ENCODE data around the gene ANKRD44.
A peak's percentile ranks its signal among the peaks of the same experiment; 100 is the strongest.
"Not testable (repeated sequence)": the region's sequence is repeated elsewhere in the genome, so short reads cannot be mapped to it uniquely, and the experiment has no call there.

The ANKRD44 gene

DNA sequence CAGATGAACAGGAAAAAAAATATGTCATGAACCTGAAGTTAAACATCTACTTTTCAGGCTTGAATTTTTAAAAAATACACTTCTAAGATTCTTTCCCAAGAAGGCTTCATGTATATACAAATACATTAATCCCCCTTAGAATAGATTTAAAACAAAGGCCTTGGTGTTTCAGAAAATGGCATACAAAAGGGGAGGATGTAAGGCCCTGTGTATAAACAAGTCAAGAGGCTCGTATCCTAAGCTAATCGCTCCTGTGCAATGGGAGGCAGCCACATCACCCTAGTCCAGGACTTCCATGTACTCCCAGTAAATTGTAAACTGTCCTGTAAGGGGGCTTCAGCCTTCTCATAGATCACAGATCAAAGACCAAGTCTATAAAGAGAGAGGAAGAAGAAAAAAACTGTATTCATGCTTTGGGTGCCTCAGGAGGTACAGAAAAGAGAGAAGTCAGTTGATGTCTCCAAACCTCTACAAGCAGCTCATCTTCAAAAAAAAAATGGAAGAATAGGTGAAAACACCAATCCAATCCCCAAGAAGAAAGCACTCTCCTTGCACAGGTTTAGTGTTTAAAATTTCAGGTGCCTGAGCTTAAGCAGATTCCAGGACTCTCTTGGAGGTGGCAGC, 53.9 kb downstream of the ANKRD44 start:
- DNase-seq = no peak

DNA sequence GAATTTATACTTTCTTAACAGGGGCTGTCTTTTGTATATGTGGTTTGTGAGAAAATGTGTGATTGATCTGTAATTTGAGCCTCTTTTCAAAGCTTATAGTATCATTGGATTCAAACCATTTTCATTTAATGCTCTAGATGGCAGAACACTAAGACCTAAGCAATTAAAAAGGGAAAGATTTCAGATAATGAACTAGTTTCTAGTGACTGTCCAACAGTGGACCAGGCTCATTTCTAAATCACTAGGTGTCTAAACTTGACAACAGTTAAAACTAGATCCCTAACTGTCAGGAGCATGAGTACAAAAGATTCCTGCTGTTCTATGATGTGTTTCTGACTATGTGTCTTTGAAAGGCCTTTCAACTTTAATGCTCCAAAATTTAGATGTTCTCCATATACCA, 54.6 kb downstream of the ANKRD44 start:
- DNase-seq = no peak

DNA sequence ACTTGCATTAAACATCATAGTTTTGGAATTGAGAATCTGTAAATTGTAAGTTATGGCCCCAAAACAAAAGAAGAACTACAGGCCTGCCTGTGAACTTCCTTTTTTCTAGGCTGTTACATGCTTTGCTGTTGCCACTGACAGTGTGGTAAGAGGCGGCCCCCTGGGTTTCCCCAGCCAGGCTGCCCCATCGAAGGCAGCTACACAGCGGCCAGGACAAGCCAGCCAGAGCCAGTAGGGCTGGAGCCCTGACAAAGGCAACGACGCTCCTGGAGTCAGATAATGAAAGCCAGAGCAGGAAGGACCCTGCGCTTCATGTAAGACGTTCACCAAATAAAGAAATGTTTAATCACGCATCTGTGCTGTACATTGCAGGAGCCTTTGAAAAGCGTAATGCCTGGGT, 55.0 kb downstream of the ANKRD44 start:
- DNase-seq = peak; percentile 76

DNA sequence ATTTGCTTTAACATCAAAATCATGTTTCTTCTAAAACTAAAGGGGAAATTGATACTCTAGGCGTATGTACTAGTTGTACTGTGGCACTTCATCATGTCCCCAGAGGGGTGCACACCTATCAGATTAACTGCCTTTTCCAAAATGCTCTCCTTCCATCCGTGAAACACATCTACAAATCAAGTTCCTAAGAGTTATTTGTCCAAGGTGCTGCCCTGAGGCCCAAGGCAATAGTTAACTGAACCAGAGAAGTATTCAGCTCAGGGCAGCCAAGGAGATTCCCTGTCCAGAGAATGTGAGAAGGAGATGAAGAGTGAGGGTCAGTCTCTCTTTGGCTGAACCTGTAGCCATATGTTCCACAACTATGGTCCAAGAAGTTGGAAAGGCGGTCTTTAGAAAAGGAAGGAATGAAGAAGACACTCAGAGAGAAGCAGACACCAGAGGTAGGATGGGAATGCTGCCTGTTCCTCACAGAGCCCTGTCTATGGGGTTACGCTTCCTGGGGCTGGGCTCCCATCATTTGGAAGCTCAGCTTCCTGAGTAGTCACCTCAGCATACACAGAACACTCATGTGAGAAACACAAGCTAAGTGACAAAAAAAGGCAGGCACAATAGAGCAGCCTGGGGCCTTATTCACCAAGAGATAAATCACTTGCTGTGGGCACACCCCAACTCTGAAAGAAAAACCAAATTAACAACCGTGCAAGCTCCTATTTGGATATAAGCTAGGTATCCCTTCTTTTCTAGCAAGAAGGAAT, 55.6 kb downstream of the ANKRD44 start:
- DNase-seq = no peak

DNA sequence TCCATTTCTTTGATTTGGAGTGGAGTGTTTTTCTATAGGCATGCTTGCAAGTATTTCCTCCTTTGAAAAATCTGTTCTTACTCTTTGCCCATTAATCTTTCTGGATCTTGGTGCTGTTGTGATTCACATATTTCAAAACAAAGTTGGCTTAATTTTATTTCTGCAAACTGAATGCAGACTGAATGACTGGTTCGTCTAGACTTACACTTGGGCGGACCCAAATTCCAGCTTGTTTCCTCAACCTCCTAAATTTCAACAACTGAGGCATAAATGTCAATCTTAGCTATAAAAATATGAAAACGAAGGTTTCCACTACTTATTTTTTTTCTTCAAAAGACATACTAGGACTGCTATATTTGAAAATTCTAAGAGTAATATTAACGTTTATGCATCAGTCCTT, 59.0 kb downstream of the ANKRD44 start:
- DNase-seq = no peak

DNA sequence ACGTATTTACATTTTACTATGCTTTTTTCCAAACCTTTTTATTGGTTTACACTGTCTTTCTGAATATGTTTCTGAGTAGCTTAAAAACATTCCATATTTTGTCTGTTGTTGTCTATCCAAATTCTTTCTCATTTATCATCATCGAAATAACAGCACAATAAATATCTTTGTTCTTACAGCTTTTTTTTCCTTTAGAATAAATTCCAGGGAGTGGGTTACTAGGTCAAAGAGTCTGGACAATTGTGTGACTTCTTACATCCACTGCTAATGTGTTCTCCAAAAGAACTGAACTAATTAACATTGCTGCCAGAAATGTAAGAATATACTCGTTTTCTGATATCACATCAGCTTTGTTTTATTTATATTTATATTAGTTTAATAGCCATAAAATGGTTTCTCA, 59.4 kb downstream of the ANKRD44 start:
- DNase-seq = no peak

DNA sequence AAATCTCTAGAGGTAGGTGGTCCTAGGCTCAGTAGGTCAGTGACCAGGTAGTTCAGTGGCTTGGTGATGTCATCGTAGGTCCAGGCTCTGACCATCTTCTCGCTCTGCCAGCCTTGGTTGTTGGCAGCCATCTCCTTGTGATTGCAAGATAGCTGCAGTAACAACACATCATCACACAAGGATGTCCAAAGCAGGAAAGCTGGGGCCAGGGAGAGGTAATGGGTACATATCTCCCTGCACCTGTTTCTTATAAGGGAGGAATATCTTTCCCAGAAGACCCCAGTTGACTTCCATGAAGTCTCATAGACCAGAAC, 60.5 kb downstream of the ANKRD44 start:
- DNase-seq = no peak

DNA sequence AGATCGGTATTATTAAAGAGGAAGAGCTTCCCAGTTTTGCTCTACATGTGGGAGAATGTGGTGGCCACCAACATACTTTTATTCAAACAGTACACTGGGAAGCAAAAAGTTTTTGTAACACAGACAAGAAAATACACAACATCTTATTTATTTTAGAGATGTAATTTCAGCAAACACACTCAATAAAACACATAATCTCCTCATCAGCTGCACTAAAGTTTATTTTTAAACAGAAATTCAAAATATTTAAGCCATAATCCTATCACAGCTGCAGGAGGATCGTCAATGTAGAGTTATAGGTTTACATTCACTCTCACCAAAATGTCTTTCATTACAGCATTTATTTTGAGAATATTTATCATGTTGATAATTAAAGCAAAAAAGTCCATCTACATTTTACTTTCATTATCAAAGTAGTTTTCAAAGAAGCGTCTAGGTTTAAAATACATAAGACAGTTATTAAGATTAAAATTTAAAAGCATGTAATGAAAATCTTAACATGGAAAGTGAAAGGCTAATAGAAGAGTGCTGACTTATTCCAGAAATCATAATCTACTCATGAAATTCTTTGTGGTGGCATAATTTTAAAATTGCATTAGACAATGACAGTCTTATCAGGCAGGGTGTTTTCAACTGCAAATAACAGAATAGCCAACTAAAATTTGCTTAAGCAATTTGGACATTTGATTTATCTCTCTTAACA, 61.0 kb downstream of the ANKRD44 start:
- no peak for DNase-seq

DNA sequence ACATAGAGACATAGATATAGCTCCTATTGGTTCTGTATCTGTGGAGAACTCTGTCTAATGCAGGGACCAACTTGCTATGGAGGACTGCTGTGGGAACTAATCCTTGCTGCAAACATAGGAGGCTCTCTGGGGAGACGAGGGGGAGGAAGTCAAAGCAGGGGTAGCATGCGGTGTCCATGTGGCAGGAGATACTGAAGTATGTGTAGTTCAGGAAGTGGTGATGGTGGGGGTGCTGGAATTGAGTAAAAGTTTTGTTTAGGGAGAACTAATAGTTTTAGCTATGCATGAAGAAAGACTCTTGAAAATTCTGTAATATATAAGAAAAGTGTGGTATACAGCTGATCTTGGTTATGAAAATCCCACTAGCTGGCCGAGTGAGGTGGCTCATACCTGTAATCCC, 62.0 kb downstream of the ANKRD44 start:
- DNase-seq = no peak

DNA sequence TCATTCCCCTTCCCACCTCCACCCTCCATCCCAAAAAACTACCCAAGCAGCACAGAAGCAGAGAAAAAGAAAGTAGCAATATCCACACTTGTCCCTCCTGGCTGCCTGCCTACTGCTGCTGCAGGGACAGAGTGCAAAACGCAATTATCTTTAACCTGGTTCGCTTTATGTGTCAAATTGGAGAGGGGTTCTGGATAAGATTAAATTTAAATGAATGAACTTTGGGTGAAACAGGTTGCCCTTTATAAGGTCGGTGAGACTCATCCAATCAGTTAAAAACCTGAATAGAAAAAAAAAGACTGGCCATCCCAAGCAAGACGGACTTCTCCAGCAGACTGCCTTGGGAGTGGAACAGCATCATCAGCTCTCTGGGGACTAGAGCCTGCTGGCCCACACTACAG, 62.6 kb downstream of the ANKRD44 start:
- DNase-seq = no peak

DNA sequence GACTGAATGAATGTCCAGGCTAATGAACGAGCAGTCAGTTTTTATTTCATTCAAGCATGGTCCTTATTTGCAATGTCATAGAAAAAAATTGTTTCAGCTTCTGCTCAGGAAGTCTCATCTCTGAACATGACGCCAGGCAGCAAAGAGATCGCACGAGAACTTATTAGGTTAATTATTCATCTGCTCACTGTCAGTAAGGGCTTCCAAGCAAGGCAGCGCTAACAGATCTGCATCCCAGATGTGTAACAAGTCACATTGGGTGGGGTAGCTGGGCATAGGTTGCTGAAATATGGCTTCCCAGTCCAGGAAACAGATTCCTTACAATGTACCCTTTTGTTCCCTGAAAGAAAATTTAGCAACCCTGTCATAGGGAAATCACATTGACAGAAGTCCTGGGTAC, 63.5 kb downstream of the ANKRD44 start:
- no peak for DNase-seq

DNA sequence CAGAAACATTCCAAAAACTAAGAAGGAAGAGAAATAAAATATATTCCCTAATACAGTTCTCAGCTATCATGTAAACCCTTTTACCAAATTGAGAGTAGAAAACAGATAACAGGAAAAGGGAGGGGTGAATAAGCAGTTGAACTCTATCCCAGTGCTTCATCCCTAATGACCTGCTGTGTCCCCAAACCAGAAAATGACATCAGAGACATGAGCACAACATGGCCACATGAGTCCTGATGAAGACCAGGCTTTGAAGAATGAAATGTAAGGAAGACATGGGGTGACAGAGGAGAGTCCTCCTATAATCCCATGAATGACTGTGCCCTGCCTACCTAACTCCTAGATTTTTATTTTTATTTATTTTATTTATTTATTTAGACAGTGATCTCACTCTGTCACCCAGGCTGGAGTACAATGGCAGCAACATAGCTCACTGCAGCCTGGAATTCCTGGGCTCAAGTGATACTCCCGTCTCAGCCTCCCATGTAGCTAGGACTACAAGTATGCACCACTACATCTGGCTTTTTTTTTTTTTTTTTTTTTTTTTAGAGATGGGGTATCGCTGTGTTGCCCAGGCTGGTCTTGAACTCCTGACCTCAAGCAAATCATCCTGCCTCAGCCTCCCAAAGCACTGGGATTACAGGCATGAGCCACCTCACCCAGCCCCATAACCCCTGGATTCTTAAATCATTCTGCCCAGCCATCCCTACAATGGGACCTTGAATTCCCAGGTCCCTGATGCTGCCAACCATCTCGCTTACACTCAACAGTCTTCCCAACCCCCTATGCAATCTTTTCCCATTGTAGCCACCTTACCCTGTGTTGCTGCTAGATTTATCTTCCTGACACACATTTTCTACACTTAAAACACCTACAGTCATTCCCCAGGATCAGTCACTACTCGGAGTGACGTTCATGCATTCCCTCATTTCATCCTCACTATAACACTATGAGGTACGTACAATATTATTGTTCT, 64.5 kb downstream of the ANKRD44 start:
- no peak for DNase-seq

DNA sequence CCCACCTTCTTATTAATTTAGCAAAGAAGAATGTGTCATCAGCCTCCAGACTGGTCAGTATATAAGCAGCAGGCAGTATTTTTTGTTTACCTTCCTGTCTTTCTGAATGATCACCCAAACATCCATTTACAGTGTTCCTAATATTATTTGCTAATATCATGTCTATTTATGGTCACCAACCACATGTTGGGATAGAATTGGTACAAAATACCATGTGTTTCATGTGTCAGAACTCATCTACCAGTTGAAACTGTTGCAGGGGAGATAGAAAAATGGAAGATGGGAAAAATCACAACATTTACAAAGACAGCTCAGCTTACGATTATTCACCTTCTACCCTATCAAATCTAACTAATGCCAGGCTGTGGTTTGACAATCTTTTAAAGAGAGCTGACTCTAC, 66.2 kb downstream of the ANKRD44 start:
- DNase-seq = no peak

DNA sequence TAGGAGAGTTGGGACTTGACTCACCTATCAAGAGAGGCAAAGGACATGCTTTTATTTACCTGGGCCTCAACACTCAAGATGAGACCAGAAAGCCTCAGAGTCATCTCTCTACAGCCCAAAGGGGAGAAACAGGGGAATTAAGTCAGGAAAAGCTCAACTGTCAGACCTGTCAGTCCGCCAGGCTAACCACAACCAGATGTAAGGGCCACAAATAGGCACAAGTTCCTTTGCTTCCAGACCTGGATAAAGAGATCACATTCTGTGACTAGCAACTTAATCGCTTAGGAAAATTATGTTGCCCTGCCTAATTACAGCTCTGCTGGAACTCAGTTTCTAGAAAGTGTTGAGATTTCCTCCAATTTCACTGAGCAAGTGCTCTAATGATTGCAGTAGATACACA, 67.9 kb downstream of the ANKRD44 start:
- no peak for DNase-seq

DNA sequence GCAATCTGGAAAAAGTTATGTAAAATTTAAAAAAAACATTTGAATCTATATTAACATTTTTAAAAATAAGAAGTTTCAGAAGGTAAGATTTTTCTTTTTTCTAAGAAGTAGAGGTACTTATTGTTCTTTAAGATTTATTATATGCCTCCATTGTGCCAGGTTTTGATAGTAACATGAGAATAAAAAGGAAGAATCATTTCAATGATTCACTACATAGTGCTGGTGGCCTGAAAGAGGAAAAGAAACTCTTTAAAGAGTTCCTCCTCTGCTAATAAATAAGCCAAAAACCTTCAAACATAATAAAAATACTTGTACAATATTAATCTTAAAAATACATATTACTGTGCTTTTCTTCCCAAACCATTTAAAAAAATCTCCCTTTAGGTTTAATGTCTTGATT, 69.0 kb downstream of the ANKRD44 start:
- DNase-seq = no peak

DNA sequence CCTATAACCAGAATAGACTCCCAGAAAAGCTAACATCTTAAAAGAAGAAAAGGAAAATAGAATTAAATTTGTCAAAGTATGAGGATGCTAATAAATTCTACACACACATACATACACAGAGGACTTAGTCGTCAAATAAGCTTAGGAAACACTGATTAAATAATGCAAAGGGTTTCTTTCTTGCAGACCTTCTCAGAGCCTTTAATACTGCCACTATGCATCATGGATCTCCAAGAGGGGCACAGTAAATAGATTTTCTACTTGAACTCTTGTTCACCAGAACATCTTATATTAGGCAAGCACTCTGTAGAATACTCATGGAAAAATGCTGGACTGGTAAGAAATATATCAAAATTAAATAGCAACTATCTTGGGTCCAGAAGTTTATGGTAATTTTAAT, 69.4 kb downstream of the ANKRD44 start:
- DNase-seq = no peak

DNA sequence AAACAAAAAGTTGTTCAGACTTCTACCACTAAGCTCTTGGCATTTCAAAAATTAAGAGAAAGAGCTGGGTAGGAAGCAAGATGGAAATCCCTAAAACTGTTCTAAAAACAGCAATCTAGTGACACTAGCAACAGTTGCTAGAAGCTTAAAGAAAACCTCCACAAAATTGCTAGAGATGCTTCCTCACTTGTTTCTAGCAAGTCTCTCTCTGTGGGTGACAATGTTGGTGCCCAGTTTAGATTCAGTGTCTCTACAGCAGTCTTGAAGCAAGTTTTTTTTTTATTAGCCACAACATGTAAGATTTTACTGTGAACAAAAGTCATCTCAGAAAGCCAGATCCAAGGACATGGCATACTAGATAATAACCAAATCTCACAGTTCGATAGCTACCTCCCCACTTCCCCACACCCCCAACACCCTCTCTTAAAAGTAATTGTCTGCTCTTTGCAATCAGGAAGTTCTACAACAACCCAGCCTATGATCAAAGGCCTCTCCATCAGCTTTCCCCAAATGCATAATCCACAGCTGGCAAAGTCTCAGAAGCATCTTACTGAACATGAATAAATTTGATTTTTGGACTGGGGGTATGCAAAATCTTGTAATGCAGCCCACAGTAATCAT, 70.0 kb downstream of the ANKRD44 start:
- DNase-seq = no peak

DNA sequence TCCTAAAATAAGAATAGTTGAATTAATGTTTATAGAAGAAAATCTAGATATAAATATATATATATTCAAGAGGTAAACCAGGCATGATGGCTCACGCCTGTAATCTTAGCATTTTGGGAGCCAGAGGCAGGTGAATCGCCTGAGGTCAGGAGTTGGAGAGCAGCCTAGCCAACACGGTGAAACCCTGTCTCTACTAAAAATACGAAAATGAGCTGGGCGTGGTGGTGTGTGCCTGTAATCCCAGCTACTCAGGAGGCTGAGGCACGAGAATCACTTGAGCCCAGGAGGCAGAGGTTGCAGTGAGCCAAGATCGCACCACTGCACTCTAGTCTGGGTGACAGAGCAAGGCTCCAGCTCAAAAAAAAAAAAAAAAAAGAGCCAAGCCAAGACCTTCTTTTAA, 70.6 kb downstream of the ANKRD44 start:
- DNase-seq = not testable (repeated sequence)

DNA sequence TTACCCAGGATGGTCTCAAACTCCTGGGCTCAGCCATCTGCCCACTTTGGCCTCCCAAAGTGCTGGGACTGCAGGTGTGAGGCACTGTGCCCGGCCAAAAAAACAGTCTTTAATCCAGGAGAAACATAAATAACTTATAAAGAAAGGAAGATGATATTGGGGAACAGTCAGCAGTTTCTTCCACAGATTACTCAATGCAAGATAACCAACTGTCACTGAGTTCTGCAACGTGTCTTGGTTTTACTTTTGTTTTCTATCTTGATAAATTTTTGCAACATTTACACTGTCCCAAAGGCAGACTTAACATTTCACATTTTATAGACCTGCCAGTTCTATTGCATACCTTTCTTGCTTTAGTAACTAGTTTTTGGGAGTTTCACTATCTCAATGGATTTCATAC, 71.1 kb downstream of the ANKRD44 start:
- no peak for DNase-seq

DNA sequence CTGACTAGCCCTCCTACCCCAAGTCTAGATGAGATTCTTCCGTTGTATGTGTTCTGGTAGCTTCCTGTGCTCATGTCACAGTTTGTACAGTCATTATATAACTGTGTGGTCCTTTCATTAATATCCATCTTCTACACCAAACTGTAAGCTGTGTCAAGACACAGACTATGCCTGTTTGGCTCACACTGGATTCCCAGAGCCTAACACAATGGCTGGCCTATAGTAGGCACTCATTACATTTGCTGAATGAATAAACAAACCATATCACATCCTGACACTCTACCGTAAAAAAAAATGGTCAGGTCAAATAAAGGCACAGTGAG, 72.6 kb downstream of the ANKRD44 start:
- DNase-seq = no peak

DNA sequence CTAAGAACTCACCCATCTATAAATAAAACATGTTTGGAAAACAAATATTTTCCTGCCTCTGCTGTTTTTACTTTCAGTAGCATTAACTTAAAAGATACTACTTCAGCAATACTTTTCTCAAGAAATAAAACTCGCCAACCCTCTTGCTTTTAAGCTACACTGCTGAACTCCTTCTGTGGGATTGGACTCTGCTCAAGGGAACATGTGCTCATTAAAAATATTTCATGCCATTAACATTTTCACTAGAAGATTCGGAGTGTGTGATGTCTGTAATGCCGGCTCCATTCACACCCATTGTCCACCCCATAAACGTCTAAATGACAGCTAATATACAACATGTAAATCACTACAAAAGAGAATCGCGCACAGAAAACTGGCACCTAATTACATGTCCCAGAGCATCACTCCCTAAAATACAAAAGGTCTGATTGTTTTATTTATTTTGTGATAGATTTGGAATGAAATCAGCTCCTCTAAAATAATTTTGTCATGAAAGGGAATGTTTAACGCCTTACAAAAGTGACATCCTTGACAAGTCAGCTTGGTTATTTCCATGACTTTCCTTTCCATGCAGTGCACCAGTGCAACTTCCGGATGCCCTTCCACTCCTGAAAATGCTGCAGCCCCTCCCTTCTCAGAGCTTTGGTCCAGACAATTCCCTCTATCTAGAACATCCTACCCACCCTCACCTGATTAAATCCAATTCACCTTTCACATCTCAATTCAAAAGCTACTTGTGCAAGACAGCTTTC, 73.1 kb downstream of the ANKRD44 start:
- no peak for DNase-seq

DNA sequence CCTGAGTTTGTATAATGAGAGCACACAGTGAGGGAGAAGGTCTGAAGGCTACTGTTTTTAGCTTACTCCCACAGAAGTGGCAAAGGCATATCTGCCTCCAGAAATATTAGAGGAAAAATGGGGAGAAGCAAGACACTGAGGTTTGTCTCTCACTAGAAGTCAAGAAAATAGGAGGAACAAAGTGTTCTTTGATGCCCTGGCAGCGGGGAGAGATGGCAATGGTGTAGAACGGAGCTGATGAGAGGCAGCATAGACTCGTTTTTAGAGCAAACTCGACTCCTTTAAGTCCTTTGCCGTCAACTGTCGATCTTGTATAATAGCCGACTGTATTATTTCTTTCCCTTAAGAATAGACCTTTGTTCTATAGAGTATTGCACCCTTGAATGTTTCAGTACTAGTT, 73.8 kb downstream of the ANKRD44 start:
- no peak for DNase-seq

Data from right hindlimb (tissue), 1 donor.